OCI-LY7 (cell line): Measurements from ENCODE around the gene CCDC60. TPM values are rescaled to one million over a fixed set of nuclear protein-coding genes. Genes with fewer than 3 reads are reported as not detected.

Experiments used
- BruUV-seq: library from RNA; stranded (reverse); fragments of 400-500 nt; replicated peaks from 2 replicates; lab custom pipeline; 2021; lab: Mats Ljungman, UMichigan
- CTCF ChIA-PET: fragments of 300-600 bp; sonication (Branson Sonifier 250); formaldehyde crosslinking; loops from one replicate; lab custom pipeline; 2022; ENCODE audit warnings: antibody characterized with exemption; ENCODE audit not compliant: unreplicated experiment; lab: Charles Lee
- POLR2A ChIA-PET: fragments of 300-600 bp; sonication (Branson Sonifier 250); formaldehyde crosslinking; loops from one replicate; lab custom pipeline; 2022; ENCODE audit warnings: antibody characterized with exemption; lab: Charles Lee
- DNase-seq: peaks from one replicate; pipeline ENCODE4 v3.0.0-alpha.2; 2015; ENCODE audit warnings: low spot score
- H2AFZ ChIP-seq: fragments of 200-600 bp; sonication (generic), shearing (Covaris generic); 2 replicates; pipeline ENCODE4 v1.6.1; 2014; ENCODE audit warnings: mild to moderate bottlenecking, antibody characterized with exemption, low read length, moderate library complexity
- H3K27ac ChIP-seq: fragments of 200-600 bp; sonication (generic); 2 replicates; pipeline ENCODE4 v1.5.1; 2014; ENCODE audit warnings: mixed run types, low read depth, mild to moderate bottlenecking, moderate library complexity, low read length, inconsistent platforms; ENCODE audit not compliant: poor library complexity, severe bottlenecking
- H3K36me3 ChIP-seq: fragments of 200-600 bp; sonication (generic); 2 replicates; pipeline ENCODE4 v1.6.1; 2014; ENCODE audit warnings: mild to moderate bottlenecking, antibody characterized with exemption, low read length, moderate library complexity, mixed read lengths; ENCODE audit not compliant: insufficient read depth
- H3K4me1 ChIP-seq: fragments of 200-600 bp; sonication (generic); 2 replicates; pipeline ENCODE4 v1.5.1; 2014; ENCODE audit warnings: mild to moderate bottlenecking, low read length; ENCODE audit not compliant: insufficient read depth, poor library complexity, severe bottlenecking
- H3K4me2 ChIP-seq: fragments of 200-600 bp; sonication (generic); 2 replicates; pipeline ENCODE4 v1.6.1; 2014; ENCODE audit warnings: mild to moderate bottlenecking, low read length
- H3K4me3 ChIP-seq: fragments of 200-600 bp; sonication (generic); 2 replicates; pipeline ENCODE4 v1.5.1; 2014; ENCODE audit warnings: mild to moderate bottlenecking, low read depth, low read length; ENCODE audit not compliant: poor library complexity, severe bottlenecking
- H3K79me2 ChIP-seq: fragments of 200-600 bp; sonication (generic); 2 replicates; pipeline ENCODE4 v1.6.1; 2016; ENCODE audit warnings: low read depth, mild to moderate bottlenecking, low read length, moderate library complexity, mixed read lengths; ENCODE audit not compliant: insufficient read depth
- H3K9me2 ChIP-seq: fragments of 200-600 bp; sonication (generic); 2 replicates; pipeline ENCODE4 v1.6.1; 2016; ENCODE audit warnings: mild to moderate bottlenecking, low read length, mixed read lengths; ENCODE audit not compliant: insufficient read depth
- H3K9me3 ChIP-seq: fragments of 200-600 bp; sonication (generic); 2 replicates; pipeline ENCODE4 v1.6.1; 2014; ENCODE audit warnings: mild to moderate bottlenecking, mixed run types, low read length, mixed read lengths
- H4K20me1 ChIP-seq: fragments of 200-600 bp; sonication (generic); 2 replicates; pipeline ENCODE4 v1.6.1; 2014; ENCODE audit warnings: mild to moderate bottlenecking, antibody characterized with exemption, low read length, moderate library complexity, mixed read lengths; ENCODE audit not compliant: insufficient read depth
- CTCF ChIP-seq: fragments of 200-600 bp; sonication (generic); conservative IDR thresholded peaks from 2 replicates; pipeline ENCODE4 v1.5.1; 2014; ENCODE audit warnings: mild to moderate bottlenecking, antibody characterized with exemption, low read length, moderate library complexity, mixed read lengths
- EZH2phosphoT487 ChIP-seq: fragments of 200-600 bp; sonication (generic); IDR thresholded peaks from 2 replicates; pipeline ENCODE4 v1.6.1; 2018; ENCODE audit warnings: low read depth, borderline replicate concordance, mild to moderate bottlenecking, mixed run types, antibody characterized with exemption, low read length, moderate library complexity, mixed read lengths
- intact Hi-C: fragments of 100-400 bp; cut with micrococcal nuclease; formaldehyde crosslinking; loops from one replicate; pipeline ENCODE4 v1.10.0; 2022; ENCODE audit not compliant: unreplicated experiment
- total RNA-seq, 2 experiments: library from RNA; depleted of rRNA in 1 of 2; stranded (reverse); fragments of >200 nt in 1 of 2; shearing (Covaris generic) in 1 of 2; gene quantifications; 2 replicates each; pipeline ENCODE4 v1.2.3, GENCODE V29; 2014 to 2022

Gene CCDC60
- total RNA-seq, 2 experiments from 2014 or later: not detected

GRCh38 chr12:119363490-119363889, 29.0 kb downstream of the CCDC60 start:
- intact Hi-C loops: no loop called here
- no peaks in the 10 kb centered on the region for H3K36me3 ChIP-seq
- TF ChIP-seq EZH2phosphoT487: no peak
- no peaks in the 10 kb centered on the region for H3K9me3 ChIP-seq
- no peak overlapping the region for H3K4me2 ChIP-seq
- BruUV-seq: no TSS peak
- H2AFZ ChIP-seq: no peak overlapping the region
- ChIA-PET POLR2A (interaction anchor here (0.9 kb wide), 1 partner anchor 44 kb away, joined by 4 read pairs; no protein-coding TSS in a partner anchor), CTCF (no interaction called here)
- H3K4me1 ChIP-seq: no peaks in the 10 kb centered on the region
- H3K79me2 ChIP-seq: no peaks in the 10 kb centered on the region
- no peaks in the 10 kb centered on the region for H4K20me1 ChIP-seq
- DNase-seq: no peak
- no peak overlapping the region for H3K4me3 ChIP-seq
- no peak overlapping the region for H3K27ac ChIP-seq
- H3K9me2 ChIP-seq: no peaks in the 10 kb centered on the region

- TF ChIP-seq EZH2phosphoT487: no peak
- no peak for TF ChIP-seq CTCF
- Histone ChIP-seq H4K20me1 (no peaks in the 10 kb centered on the region), H3K4me2 (no peak overlapping the region), H3K79me2 (no peaks in the 10 kb centered on the region), H3K4me1 (no peaks in the 10 kb centered on the region), H3K4me3 (no peak overlapping the region), H3K9me3 (no peaks in the 10 kb centered on the region), H3K36me3 (no peaks in the 10 kb centered on the region), H2AFZ (no peak overlapping the region), H3K27ac (no peak overlapping the region), H3K9me2 (no peaks in the 10 kb centered on the region)
- CTCF ChIA-PET: no interaction called here
- POLR2A ChIA-PET: no interaction called here
- intact Hi-C loops: no loop called here
- DNase-seq: no peak
- no TSS peak for BruUV-seq
Observed at GRCh38 chr12:119365451-119365850, 30.9 kb downstream of the CCDC60 start.

DNA sequence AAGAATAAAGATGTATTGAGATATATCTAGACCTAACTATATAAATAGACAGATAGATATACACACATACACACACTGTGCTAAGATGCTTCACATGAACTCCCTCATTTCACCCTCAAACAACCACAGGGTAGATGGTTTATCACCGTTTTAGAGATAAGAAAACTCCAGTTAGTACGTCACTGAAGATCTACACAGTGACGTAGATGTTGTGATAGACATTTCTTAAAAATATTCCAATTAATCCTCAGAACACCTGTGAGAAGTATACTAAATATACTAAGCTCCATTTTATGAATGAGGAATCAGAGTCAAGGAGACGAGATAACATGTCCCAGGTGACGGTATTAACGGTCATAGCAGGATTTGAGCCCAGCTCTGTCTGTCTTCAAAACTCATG, 31.5 kb downstream of the CCDC60 start:
- no peaks in the 10 kb centered on the region for H3K79me2 ChIP-seq
- ChIA-PET CTCF (no interaction called here), POLR2A (no interaction called here)
- no TSS peak for BruUV-seq
- H3K9me2 ChIP-seq: no peaks in the 10 kb centered on the region
- DNase-seq: no peak
- H3K4me2 ChIP-seq: no peak overlapping the region
- no peak overlapping the region for H3K27ac ChIP-seq
- H3K4me1 ChIP-seq: no peaks in the 10 kb centered on the region
- H2AFZ ChIP-seq: no peak overlapping the region
- H3K4me3 ChIP-seq: no peak overlapping the region
- H4K20me1 ChIP-seq: no peaks in the 10 kb centered on the region
- intact Hi-C loops: no loop called here
- no peaks in the 10 kb centered on the region for H3K9me3 ChIP-seq
- H3K36me3 ChIP-seq: no peaks in the 10 kb centered on the region
- TF ChIP-seq EZH2phosphoT487 (no peak), CTCF (no peak)
